Right renal pelvis (tissue), 4 donors: ENCODE measurements around the gene NELL1. TPM values are rescaled to one million over a fixed set of nuclear protein-coding genes. Genes with fewer than 3 reads are reported as not detected.
A peak's percentile ranks its signal among the peaks of the same experiment; 100 is the strongest.

Experiments used
- DNase-seq, 4 donors: peaks; one replicate each; pipeline ENCODE4 v3.0.0-alpha.2; 2013; ENCODE audit warnings: low read depth in 4 of 4, low spot score in 3 of 4, missing footprints in 1 of 4
- polyA plus RNA-seq, 4 donors: library from polyadenylated mRNA; unstranded; fragments of 120-200 nt; gene quantifications; one replicate each; pipeline ENCODE4 v1.2.1, GENCODE V29; 2013; ENCODE audit not compliant: insufficient read length in 4 of 4

Gene NELL1
- polyA plus RNA-seq, 4 donors = 2.4 to 4.6 (median 3.2) TPM

- no peak for DNase-seq
These were observed 7.5 kb upstream of the NELL1 start for GRCh38 chr11:20661850-20662249.

GRCh38 chr11:20668131-20668809 is 1.1 kb upstream of the NELL1 start:
- DNase-seq = no peak

DNA sequence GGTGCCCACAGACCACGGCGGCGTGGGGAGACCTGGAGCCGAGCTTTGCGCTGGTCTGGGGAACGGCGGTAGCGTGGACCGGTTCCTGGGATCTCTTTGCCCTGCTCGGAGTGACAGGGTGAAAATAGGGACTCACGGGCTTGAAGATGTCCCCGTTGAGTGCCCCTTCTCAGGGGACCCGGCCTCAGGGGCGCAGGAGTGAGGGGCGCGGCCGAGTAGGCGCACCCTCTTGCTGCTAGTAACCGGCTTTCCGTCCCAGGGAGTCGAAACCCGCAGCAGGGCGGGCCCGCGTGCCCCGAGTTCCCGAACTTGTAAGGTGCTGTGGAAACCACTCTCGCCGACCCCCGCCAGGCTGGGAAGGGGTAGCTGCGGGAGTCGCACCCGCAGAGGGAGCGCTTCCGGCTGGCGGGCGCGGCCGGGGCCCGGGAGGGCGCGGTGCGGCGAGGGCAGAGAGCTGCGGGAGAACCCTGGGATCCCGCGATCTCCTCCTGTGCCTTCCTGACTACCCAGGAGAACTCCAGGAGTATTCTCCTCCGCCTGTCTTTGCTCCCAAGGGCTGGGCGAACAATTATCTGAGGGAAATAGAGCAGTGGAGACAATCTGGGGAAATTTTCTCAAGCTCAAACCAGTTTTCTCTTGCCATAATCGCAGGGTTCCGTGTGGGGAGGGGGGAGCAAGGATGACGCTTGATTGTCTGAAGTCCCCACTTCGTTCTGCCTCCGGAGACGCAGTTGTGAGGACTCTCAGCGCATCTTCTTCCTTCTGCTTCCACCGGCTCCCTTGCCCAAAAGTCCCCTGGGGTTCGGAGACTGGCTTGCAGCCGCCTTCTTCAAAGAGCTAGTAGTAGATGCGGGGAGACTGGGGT is 666 bp downstream of the NELL1 start:
- no peak for DNase-seq

GRCh38 chr11:20670932-20671403 is 1.6 kb downstream of the NELL1 start:
- DNase-seq = no peak

DNA sequence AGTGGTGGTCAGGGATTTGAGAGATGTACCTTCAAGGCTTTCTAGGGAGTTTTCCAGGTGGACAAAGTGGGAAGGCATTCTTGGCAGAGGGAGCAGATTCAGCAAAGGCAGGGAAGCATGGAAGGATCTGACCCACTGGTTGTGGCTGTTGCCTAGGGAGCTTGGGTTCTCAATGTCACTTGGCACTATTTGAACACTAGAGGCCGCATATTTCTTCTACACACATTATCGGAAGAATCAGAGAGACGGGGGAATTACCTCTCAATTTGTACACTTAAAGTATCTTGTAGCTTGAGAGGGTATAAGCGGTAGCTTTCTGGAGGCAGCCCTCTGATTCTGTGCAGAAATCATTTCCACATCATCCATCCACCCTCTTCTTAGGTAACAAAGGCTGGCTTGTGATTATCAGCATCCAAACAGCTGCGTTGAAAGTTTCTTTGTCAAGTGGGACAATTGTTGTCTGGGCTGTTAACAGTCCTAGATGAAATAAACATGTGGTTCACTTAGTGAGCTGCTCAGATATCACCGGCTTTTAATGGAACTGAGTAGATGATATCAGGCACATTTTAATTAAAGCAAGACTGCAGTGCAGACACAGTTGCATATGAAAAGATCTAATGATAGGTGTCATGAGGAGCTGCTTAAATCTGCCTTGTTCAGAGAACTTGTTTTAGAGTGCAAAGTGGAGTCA is 2.6 kb downstream of the NELL1 start:
- DNase-seq = peak in 1 of 4 donors; percentile 19

- DNase-seq = no peak
These were observed 3.2 kb downstream of the NELL1 start for GRCh38 chr11:20672575-20672974.

GRCh38 chr11:20676658-20677057 is 7.3 kb downstream of the NELL1 start:
- DNase-seq = no peak

- no peak for DNase-seq
These were observed 19.4 kb downstream of the NELL1 start for GRCh38 chr11:20688761-20689160.

GRCh38 chr11:20707876-20708275 is 38.5 kb downstream of the NELL1 start:
- no peak for DNase-seq

- no peak for DNase-seq
These were observed 43.5 kb downstream of the NELL1 start for GRCh38 chr11:20712912-20713311.

- no peak for DNase-seq
These were observed 46.1 kb downstream of the NELL1 start for GRCh38 chr11:20715464-20715863.

DNA sequence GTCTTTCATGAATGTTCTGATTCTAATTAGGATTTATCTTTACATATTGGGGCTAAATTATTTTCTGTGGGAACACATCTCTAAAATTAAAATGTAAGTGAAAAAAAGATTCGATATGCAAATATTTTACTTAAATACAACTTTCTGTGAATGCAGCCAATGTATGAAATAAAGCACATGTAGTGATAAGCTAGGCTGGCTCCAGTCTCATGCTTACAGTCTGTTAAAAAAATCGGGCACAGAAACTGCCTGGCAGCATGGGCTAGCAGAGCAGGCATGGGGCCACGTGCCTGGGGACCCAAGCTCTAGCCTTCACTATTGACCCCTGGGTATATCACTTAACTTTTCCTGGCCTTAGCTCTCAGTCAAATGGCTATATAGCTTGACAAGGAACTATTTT is 46.5 kb downstream of the NELL1 start:
- no peak for DNase-seq

GRCh38 chr11:20719821-20720220 is 50.4 kb downstream of the NELL1 start:
- DNase-seq = no peak

- DNase-seq = no peak
These were observed 54.0 kb downstream of the NELL1 start for GRCh38 chr11:20723366-20723765.

DNA sequence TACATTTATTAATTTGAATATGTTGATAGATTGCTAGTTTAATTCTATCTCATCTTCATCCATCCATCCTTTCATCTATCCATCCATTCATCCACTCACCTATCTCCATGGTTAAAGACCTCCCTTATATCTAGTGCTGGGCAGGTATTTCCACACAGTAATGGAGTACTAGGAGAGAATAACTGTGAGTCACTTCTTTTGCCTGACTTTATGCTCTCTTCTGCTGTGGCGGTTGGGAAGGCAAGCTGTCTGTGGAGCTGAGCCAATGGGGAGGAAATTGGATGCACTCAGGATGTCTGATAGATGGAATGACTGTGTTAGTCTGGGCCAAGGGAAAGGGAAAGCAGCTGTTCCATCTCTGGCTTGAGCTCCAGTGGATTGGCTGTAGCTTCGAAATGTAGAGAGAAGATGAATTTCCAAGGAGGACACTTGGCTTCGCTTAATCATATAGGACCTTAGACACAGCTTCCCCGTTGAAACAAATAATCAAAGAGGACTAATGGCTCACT is 60.3 kb downstream of the NELL1 start:
- no peak for DNase-seq

- DNase-seq = no peak
These were observed 62.4 kb downstream of the NELL1 start for GRCh38 chr11:20731676-20732215.

- no peak for DNase-seq
These were observed 69.7 kb downstream of the NELL1 start for GRCh38 chr11:20739107-20739506.

DNA sequence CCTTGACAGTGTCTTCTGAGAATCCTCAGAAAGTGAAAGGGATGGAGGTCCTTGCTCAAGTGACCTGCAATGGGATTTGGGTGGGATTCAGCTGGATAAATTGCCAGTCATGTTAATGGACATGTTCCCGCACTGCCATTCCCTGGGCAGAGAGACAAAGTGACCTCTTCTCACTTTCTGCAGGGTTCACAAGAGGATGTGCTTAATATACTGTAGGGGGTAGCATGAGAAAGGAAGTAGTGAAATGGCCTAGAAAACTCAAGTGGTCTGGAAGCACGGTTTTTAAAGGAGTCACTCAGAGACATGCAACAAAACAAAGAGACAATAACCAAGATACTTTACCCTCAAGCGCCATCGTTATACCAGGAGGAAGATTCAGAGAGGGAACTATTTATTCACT is 70.2 kb downstream of the NELL1 start:
- no peak for DNase-seq

DNA sequence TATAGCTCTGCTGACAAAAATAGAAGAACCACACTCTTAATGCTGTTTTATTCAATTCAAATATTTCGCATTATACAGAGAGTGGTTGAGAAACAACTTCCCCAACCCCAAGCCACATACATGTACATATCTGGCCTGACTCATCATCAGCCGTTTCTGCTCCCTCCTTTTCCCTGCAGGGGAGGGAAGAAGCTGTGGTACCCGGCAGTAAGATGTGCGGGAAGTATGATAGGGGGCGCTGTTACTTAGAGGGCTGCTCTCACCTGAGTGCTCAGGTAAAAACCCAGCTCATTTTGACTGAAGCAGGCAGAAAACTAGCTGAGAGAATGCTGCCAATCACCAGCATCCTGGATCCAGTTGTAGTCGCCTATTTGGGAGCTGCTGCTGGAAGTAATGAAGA is 85.5 kb downstream of the NELL1 start:
- no peak for DNase-seq

- no peak for DNase-seq
These were observed 90.2 kb downstream of the NELL1 start for GRCh38 chr11:20759541-20759940.

GRCh38 chr11:20760811-20761210 is 91.4 kb downstream of the NELL1 start:
- no peak for DNase-seq
